SK-N-MC (cell line): Measurements from ENCODE around the gene PDE4D.

Experiments
- DNase-seq: peaks from one replicate; pipeline ENCODE4 v3.0.0-alpha.2; 2011; ENCODE audit warnings: low read depth, low spot score
- H3K27ac ChIP-seq: fragments of 200-600 bp; sonication (generic); 2 replicates; pipeline ENCODE4 v1.5.1; 2016; ENCODE audit warnings: mixed run types
- H3K36me3 ChIP-seq: fragments of 200-600 bp; sonication (generic); 2 replicates; pipeline ENCODE4 v1.6.1; 2017; ENCODE audit warnings: antibody characterized with exemption, low read length, mixed read lengths; ENCODE audit not compliant: insufficient read depth
- H3K4me3 ChIP-seq: fragments of 200-600 bp; sonication (generic); 2 replicates; pipeline ENCODE4 v1.5.1; 2016
- H3K9ac ChIP-seq: fragments of 200-600 bp; sonication (generic); 2 replicates; pipeline ENCODE4 v1.8.0; 2017; ENCODE audit warnings: mixed run types, mixed read lengths; ENCODE audit not compliant: insufficient read length
- H3K9me3 ChIP-seq: fragments of 200-600 bp; sonication (generic); 2 replicates; pipeline ENCODE4 v1.6.1; 2017; ENCODE audit warnings: low read depth, mild to moderate bottlenecking, antibody characterized with exemption, low read length, moderate library complexity, mixed read lengths
- EZH2 ChIP-seq: fragments of 200-600 bp; sonication (generic); IDR thresholded peaks from one replicate; pipeline ENCODE4 v1.6.1; 2017; ENCODE audit warnings: antibody characterized with exemption
- FOXP2 ChIP-seq: optimal IDR thresholded peaks from 2 replicates; pipeline ENCODE3; 2011; ENCODE audit warnings: mild to moderate bottlenecking, moderate library complexity; ENCODE audit not compliant: insufficient read depth; ENCODE audit errors: extremely low read length, control extremely low read depth
- POLR2AphosphoS5 ChIP-seq: IDR thresholded peaks from 2 replicates; pipeline ENCODE4 v1.6.1; 2012; ENCODE audit warnings: mild to moderate bottlenecking, low read depth, low read length, borderline replicate concordance

PDE4D gene

DNA sequence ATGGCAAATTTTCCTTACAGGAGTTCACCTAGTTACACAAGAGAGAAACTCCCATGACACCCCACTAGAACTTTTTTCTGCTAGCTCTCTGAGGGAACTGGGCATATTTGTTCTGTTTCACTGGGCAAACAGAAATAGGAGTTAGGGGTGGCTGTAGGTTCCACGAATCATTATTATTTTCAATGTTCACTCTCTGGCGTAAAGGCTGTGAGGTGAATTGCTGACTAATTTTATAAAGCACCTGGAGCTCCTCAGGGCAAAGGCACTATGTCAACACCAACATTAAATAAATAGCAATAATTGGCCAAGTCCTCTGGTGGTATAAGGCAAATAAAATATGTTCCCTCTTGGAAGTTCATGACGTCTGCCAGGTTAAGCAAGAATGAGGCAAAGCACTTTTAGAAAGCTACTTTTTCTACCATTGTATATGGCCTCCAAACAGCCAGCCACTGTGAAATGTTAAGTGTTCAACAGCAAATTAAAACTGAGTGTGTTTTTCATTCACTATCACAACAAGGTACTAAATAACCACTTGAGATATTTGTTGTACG, 344.6 kb downstream of the PDE4D start:
- Histone ChIP-seq H3K4me3 (no peak overlapping the region), H3K27ac (no peak overlapping the region), H3K9me3 (no peaks in the 10 kb centered on the region), H3K36me3 (no peaks in the 10 kb centered on the region), H3K9ac (no peak overlapping the region)
- TF ChIP-seq FOXP2 (no peak), EZH2 (no peak), POLR2AphosphoS5 (no peak)
- no peak for DNase-seq

DNA sequence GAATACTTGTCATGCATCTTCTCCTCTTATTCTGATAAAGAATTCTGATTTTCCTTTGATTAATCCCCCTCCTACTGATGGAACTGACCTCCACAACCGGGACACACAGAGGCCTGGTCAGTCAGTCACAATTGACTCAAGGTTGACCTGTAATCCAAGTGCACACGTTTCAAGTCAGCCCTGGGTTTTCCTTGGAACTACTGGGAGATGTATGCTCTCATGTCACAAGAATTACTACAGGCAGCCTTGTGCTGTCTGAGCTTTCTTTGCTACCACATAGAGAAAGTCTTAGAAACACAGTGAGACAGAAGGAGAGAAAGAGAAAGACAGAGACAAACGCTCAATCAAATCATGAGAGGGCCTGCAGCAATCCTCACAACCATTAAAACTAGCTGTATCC, 345.8 kb downstream of the PDE4D start:
- TF ChIP-seq POLR2AphosphoS5 (no peak), EZH2 (no peak), FOXP2 (no peak)
- no peaks in the 10 kb centered on the region for H3K36me3 ChIP-seq
- H3K9ac ChIP-seq, result no peak overlapping the region
- H3K27ac ChIP-seq, result no peak overlapping the region
- no peak overlapping the region for H3K4me3 ChIP-seq
- DNase-seq, result no peak
- no peaks in the 10 kb centered on the region for H3K9me3 ChIP-seq

DNA sequence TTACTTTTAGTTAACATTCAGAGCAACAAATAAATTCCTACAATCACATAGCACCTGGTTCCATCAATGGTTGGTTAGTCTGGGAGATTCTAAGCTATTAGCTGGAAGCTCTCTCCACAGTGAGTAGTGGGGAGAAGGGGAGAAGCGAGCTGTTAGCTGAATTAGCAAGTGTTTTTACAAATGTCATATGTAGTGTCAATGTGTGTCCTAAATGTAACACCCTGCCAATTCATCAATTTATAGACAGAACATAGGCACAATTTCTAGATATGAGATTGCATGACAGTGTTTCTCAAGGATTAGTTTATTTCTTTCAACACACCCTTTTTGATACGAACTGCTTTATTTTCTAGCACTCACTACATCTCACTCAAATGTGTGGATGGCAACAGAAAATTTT, 349.0 kb downstream of the PDE4D start:
- Histone ChIP-seq H3K9me3 (no peaks in the 10 kb centered on the region), H3K9ac (no peak overlapping the region), H3K36me3 (no peaks in the 10 kb centered on the region), H3K4me3 (no peak overlapping the region), H3K27ac (no peak overlapping the region)
- no peak for DNase-seq
- no peak for TF ChIP-seq POLR2AphosphoS5
- no peak for TF ChIP-seq EZH2
- no peak for TF ChIP-seq FOXP2

DNA sequence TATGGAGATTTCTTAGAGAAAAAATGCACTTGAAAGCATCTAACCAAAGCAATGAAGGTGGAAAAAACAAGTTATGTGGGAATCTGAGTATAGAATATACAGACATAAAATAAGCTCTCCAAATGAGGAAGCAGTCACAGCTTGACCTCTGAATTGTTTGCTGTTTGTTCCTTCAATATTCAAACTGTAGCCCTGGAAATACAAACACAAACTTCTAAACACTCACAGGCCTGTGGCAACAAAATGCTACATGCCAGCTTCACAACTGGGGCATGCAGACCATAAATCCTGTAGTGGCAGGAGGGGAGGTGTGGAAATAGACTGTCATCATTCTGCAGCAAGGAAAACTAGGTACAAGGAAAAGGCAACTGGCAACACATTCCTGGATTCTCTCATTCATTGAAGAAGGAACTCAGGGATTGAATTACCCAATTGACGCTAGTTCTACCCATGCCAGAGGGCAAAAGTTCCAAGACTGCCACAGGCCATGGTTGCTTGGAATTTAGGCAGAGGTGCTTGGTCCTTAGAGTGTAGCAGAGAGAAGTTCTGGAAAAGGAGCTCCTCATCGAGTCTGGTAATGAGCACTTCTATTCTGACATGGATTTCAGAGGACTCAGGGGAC, 349.6 kb downstream of the PDE4D start:
- no peak overlapping the region for H3K27ac ChIP-seq
- H3K9ac ChIP-seq, result no peak overlapping the region
- no peaks in the 10 kb centered on the region for H3K9me3 ChIP-seq
- TF ChIP-seq FOXP2, result no peak
- no peak for TF ChIP-seq EZH2
- TF ChIP-seq POLR2AphosphoS5, result no peak
- no peak overlapping the region for H3K4me3 ChIP-seq
- H3K36me3 ChIP-seq, result no peaks in the 10 kb centered on the region
- no peak for DNase-seq

DNA sequence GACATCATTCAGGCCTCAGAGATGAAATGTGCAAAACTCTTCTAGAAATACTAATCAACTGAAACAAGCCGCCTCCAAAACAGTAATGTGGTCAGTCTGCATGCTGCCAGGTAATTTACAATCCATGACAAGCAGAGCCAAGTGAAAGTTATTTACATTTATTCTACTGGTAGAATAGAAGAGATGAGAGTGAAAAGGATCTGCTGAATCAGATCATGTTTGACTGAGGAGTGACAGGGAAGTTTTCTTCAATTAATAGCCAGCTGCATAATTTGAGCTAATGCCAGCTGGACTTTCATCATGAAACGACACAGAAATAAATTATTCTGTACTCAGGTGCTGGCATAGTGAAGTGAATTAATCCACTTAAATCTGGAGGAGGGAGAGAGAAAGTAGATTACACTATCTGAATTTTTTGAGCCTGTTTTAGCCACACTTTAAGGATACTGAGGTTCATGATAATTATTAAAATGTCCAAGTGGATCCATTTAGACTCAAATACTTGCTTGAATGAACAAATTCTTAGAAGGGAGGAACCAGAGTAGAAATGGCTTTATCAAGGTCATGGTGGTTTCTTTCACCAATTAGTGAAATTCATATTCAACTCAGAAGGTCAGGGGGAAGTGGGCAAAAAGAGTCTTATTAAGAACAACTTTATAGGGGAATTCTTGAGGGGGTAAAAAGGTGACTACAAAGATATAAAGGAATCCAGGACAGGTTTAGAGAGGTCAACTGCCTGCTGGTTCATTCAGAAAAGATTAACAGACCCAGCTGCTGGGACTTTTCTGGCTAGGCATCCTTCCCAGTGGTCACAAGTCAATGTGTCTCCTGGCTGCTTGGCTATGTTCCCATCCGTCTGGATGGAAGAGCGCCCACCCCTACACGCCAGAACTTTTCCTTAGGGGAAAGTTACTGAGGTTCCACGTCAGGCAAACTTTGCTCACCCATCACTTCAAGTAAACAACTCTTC, 350.4 kb downstream of the PDE4D start:
- Histone ChIP-seq H3K9ac (no peak overlapping the region), H3K27ac (no peak overlapping the region), H3K36me3 (no peaks in the 10 kb centered on the region), H3K4me3 (no peak overlapping the region), H3K9me3 (no peaks in the 10 kb centered on the region)
- TF ChIP-seq POLR2AphosphoS5, result no peak
- TF ChIP-seq FOXP2, result no peak
- no peak for TF ChIP-seq EZH2
- no peak for DNase-seq

DNA sequence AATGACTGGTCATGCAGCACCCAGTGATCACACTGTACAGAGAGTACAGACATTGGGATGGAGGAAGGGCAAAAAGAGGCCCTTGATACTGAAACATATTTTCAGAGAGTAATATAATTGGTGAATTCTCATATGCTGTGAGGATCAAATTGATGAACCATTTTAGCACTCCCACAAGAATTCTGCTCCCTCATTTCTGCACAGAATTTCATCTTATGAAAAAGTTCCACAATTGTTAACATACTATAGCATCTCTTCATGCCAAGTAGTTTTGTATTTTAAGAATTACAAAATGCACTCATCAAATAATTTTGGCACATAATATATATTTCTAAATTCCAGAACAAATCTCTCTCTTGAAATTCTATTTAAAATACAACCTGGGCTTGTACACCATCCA, 351.2 kb downstream of the PDE4D start:
- Histone ChIP-seq H3K9ac (no peak overlapping the region), H3K4me3 (no peak overlapping the region), H3K9me3 (no peaks in the 10 kb centered on the region), H3K27ac (no peak overlapping the region), H3K36me3 (no peaks in the 10 kb centered on the region)
- no peak for TF ChIP-seq EZH2
- TF ChIP-seq FOXP2, result no peak
- no peak for TF ChIP-seq POLR2AphosphoS5
- DNase-seq, result no peak

DNA sequence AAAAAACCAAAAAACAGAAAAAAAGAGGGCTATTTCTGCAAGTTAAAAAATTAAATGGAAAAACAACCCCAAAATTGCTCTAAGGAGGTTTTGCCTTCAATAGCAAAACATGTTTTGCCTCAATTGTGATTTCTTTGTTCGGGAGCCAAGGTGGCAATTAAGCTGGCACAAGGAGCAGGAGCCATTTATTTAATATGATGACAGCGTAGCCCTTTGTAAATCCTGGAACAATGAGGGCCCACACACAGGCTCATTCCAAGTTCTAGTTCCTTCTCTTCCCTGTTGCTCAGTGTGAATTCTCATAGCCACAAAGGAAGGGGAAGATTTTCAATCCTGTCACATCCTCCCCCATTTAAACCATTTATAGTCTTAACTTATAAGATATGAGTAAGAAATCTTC, 353.2 kb downstream of the PDE4D start:
- no peak overlapping the region for H3K27ac ChIP-seq
- TF ChIP-seq EZH2 (no peak), FOXP2 (no peak), POLR2AphosphoS5 (no peak)
- no peaks in the 10 kb centered on the region for H3K36me3 ChIP-seq
- no peak for DNase-seq
- no peak overlapping the region for H3K4me3 ChIP-seq
- no peaks in the 10 kb centered on the region for H3K9me3 ChIP-seq
- no peak overlapping the region for H3K9ac ChIP-seq

DNA sequence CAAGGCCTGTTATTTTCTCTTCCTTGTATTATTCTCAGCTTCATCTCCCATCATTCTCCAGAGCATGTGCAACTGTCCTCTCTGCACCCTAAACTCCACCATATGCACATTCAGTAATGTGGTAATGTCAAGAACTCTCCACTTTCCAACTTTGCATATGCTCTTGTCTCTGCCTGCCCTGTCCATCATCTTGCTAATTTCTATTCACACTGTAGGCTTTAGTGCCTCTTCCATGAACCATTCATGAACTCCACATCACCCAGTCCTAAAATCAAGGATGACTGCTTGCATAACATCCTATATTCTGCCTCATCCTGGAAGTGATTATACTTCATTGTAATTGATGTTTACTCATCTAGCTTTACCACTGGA, 354.8 kb downstream of the PDE4D start:
- H3K4me3 ChIP-seq, result no peak overlapping the region
- no peak overlapping the region for H3K27ac ChIP-seq
- no peaks in the 10 kb centered on the region for H3K36me3 ChIP-seq
- no peak for DNase-seq
- H3K9ac ChIP-seq, result no peak overlapping the region
- H3K9me3 ChIP-seq, result no peaks in the 10 kb centered on the region
- no peak for TF ChIP-seq POLR2AphosphoS5
